Cardiac septum (tissue), 1 donor: Measurements from ENCODE around the gene MRPS22. TPM values are rescaled to one million over a fixed set of nuclear protein-coding genes. Genes with fewer than 3 reads are reported as not detected.

Experiments
- DNase-seq: peaks from one replicate; pipeline ENCODE4 v3.0.0-alpha.2; 2020; ENCODE audit warnings: low spot score
- intact Hi-C: fragments of 100-400 bp; cut with DNase I; formaldehyde crosslinking; loops from one replicate; pipeline ENCODE4 v1.14.0; 2022
- long read RNA-seq: library from polyadenylated mRNA; unstranded; transcript quantifications from one replicate; pipeline ENCODE4 v2.0.0, GENCODE V29; 2021
- total RNA-seq: library from RNA; stranded (reverse); fragmentation: NEBNext Ultra II Directional; extraction: Animal tissue kit (Norgen Biotek cat#: 25700); gene quantifications from one replicate; pipeline ENCODE4 v1.2.1, GENCODE V29; 2021
- donor health status: DM: no; HTN: no; CAD: no.

The MRPS22 gene
- 67.6 TPM for total RNA-seq
- long read RNA-seq, transcript MRPS22-202 (8 exons, 1,099 nt), result minor isoform, 15 of 130 reads
- long read RNA-seq, transcript MRPS22-201 (8 exons, 1,120 nt), result major isoform, 103 of 130 reads
- long read RNA-seq, partial matches to known transcripts, result 2 of 130 reads
- long read RNA-seq, other reads (novel, unspliced or antisense), result 8 of 130 reads

DNA sequence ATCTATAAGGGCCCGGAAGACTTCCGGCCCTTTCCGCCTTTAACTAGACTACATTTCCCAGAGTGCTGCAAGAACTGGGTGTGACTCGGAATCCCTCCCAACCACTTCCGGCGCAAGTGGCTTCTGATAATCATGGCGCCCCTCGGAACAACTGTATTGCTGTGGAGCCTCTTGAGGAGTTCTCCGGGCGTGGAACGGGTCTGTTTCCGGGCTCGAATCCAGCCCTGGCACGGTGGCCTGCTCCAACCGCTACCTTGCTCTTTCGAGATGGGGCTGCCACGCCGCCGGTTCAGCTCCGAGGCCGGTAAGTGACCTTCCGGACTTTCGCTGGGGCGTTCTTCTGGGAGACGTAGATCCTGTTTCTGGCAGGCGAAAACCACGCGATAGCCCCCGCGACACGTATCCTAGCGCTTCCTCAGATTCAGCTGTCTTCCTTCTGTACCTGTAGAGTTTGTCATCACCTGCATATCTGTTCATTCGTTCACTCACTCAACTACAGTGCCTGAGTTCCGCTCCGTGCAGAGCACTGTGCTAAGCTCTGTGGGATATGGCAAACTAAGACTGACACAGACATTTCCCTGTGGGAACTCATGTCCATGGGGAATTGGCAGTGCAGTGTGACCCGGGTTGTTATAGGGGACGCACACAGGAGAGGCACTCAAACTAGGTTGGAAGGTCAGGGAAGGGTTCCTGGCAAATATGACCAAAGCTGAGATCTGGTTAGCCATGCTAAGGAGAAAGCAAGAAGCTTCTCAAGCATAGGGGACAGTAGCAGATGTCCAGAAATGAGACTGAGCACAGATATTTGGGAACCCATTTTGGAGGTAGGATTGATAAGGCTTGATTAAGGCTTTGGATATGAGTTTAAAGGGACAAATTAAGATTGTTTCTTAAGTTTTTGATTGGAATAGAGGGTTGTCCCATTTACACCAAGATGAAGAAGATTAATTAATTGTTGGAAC is at the start of gene MRPS22:
Gene MRPS22, plus strand, starts transcription at position 126 of the 962 bp plus-strand sequence. Its CDS starts 7 bp downstream, at position 133.
- intact Hi-C loops, result loop anchor here (2.0 kb wide), 1 partner anchor 45 kb away; the partner anchor contains the start of gene COPB2
- peak; percentile 86 for DNase-seq

DNA sequence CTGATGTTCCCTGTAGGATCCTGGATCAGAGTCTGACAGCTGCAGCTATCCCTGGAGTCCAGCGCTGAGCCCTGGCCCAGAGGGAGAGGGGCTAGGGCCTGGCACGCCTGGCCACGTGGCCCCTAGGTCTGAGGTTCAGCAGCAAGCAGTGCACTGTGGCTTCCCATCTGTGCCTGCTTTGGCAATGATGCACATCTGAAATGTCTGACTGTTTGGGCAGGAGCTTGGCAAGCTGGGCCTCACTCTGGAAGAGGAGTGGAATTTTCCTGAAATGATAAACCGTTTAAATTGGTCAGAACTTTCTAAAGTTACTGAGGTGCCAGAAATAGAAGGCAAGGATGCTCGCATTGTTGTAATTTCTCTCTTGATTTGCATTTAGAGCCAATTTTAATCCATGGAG is 48.8 kb upstream of the MRPS22 start:
- no peak for DNase-seq
- intact Hi-C loops, result no loop called here

DNA sequence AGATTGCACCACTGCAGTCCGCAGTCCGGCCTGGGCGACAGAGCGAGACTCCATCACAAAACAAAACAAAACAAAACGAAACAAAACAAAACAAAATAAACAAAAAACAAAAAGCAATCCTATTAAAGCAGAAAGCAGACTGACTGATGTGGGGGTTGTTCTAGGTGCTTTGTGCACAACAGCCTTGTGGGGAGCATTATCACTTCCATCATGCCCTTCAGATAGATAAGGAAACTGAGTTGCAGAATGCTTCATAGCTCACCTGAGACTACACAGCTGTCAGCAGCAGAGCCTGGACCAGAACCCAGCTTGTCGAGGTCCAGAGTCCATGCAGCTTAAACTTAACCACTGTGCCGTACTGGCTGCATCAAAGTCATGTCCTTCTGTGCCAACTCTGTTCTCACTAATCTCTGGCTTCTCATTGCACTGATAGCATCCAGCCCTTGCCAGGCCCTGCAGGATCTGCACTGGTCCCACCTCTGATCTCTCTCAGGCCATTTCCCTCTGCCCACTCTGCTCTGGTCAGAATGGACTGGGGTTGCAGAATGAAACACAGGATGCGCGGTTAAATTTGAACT is 47.6 kb upstream of the MRPS22 start:
- intact Hi-C loops, result no loop called here
- DNase-seq, result no peak

DNA sequence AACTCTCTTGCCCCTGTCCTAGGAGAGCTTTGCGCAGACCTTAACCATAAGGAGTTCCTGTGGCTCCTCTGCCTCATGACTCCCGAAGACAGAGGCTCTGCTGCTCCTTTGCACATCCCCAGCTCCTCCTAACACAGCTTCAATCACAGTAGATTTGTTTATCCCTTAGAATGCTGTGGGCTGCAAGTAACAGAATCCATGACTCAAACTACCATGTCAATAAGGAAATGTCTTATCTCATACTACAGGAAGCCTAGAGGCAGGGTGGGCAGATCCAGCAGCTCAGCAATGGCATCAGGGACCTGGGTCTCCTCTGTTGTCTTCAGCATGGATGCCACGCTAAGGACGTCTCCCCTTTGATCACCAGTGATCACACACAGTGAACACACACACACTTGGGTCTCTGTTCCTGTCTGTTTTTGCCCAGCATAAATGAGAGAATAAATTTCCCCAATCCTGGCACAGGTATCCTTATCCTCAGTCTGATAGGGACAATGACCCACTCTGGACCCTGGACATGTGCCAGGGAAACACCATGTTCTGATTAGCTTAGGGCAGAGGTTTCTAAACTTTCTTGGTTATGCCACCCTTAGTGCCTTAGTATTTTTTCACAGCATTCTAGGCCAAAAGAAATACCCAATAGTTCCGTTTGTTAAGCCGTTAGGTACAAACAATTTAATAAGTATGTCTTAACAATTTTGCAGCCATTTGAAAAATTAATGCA is 46.1 kb upstream of the MRPS22 start:
- no peak for DNase-seq
- intact Hi-C loops, result no loop called here

DNA sequence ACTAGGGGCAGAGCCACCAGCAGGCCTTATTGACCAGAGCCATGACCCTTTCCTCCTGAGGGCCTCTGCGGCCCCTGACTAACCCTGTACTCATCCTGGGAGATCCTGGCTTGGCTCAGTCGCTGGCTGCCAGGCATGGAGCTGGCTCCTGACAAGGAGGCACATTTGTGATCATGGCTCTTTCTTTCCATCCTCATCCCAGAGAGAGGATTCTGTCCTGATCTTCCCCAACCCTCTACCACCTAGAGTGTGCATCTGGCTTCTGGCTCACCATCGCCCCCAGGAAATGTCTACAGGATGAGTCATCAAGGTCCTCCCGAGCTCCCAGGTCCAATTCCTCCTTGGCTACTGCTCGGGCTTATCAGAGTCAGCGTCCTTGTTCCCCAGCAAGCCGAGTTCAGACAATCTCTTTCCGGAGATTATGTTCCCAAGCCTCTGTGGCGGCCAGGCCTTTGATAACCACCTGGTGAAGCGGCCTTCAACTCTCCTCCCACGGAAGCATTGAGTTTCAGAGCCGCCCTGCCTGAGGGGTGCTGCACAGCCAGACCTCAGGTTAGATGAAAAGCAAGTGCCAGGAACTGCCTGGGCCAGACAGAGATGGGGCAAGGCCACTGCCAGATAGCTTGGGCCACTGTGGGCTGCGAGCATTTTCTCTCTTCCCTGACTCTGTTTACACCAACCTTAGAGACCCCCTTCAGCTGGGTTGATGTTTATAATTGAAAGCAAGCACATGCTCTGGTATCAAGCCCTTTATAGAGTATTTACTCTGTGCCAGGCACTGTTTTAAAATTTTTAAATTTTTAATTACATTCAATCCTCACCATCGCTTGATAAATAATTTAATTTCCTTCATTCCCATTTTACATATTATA is 44.3 kb upstream of the MRPS22 start:
- DNase-seq, result no peak
- intact Hi-C loops, result no loop called here

DNA sequence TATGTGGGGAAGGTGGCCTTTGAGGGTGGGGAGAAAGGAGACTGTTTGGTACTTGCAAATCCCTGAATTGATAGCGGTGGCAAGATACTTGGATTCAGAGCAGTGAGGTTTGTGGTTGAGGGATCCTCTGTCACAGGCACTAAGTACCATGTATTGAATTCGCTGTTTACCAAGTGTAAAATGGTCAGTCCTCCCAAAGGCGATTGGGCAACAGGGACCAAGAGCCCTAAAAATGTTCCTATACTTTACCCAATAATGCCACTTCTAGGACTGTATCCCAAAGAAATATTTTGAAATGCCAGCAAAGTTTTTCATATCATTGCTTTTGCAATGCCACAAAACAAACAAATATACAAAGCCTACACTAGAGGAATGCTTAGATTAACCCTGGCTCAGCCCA is 43.4 kb upstream of the MRPS22 start:
- intact Hi-C loops, result no loop called here
- no peak for DNase-seq

DNA sequence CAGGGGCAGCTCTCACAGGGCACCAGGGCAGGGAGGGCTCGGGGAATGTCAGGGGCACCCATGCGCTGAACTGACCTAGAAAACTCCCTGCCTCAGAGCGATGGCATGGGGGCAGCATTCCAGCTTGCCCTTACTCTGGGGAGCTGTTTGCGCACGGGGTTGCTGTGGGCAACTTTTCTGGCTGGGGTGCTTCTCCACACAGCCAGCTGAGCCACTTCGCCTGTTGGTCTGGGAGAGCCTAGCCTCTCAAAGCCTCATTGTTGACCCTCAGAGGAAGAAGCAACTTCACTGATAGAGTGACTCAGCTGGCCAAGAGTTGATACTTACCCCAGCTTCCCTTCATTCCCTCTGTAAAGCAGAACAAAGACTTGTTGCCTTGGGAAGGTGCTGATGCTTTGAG is 42.6 kb upstream of the MRPS22 start:
- DNase-seq, result no peak
- intact Hi-C loops, result no loop called here

DNA sequence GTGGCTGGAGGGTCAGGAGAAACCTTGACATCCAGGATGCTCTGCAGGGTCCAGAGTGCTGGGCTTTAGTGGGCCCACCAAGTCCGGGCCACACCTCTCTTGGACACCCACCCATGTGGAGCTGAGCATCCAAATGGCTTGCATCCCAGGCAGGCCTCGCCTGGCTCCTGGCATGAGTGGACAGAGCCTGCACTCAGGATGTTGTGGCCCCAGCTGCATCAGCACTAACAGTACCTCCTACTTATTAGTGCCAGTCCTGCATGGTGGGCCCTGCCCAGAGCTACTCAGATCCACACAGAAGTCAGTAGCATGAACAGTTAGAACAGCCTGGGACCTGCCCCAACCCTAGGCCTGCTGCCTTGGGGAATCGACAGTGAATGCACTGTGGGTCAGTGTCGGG is 42.2 kb upstream of the MRPS22 start:
- intact Hi-C loops, result loop anchor here (1.0 kb wide), 1 partner anchor 13 kb away; no protein-coding TSS in a partner anchor
- no peak for DNase-seq

DNA sequence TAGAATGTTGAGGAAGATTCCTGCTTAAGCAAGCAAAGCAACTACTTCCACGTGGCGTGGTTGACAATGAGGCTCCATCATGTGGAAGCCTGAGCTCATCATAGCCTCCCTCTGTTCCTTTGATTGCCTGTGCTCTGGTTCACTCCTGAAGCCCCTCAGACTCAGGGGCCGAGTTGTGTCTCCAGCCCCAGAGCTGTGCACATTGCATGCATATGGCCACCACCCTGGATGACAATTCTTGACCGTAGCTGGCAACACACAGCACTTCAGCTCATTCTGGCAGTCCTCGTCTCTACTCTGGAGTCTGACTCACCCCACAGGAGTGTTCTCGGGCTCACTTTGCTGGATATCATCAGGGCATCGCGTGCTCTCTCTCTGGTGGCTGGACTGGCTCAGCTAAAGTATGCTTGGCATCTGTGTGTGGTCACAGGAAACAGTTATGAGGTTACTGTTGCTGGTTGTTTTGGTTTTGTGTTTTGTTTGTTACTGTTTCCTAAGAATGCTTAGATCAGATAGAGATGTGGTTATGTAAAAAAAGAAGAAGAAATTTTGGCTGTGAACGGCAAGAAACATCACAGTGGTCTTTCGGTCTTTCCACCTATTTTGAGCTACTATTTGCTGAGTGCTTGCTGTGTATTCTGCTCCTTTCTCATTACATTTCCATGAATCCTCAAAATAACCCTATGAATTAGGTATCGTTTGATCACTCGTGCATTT is 41.6 kb upstream of the MRPS22 start:
- intact Hi-C loops, result loop anchor here (1.0 kb wide), 1 partner anchor 14 kb away; no protein-coding TSS in a partner anchor
- DNase-seq, result peak; percentile 81

DNA sequence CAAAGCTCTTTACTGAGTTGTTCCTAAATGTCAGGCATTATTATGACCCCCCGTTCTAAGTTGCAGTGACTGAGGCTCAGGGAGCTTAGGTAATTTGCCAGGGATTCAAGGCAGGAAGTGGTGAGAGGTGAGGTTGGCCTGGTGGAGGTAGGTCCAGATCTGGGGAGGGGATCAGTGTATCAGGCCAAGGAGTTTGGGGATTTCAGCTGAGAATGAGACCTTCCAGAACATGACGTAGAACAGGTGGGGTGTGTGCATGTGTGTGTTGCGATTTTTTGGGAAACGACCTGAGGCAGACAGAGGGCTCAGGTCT is 41.1 kb upstream of the MRPS22 start:
- intact Hi-C loops, result loop anchor here (1.0 kb wide), 1 partner anchor 14 kb away; no protein-coding TSS in a partner anchor
- DNase-seq, result no peak

DNA sequence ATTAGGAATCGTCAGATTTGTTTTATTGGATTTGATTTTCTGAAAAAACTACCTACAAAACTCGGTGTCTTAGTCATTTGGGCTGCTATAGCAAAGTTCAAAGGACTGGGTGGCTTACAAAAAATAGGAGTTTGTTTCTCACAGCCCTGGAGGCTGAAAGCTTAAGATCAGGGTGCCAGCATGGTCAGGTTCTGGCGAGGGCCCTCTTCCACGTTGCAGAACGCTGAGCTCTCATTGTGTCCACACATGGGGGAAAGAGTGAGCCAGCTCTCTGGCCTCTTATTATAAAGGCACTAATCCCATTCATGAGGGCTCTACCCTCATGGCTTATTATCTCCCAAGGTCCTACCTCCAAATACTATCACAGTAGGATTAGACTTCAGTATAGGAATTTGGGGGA is 40.6 kb upstream of the MRPS22 start:
- no peak for DNase-seq
- intact Hi-C loops, result no loop called here

DNA sequence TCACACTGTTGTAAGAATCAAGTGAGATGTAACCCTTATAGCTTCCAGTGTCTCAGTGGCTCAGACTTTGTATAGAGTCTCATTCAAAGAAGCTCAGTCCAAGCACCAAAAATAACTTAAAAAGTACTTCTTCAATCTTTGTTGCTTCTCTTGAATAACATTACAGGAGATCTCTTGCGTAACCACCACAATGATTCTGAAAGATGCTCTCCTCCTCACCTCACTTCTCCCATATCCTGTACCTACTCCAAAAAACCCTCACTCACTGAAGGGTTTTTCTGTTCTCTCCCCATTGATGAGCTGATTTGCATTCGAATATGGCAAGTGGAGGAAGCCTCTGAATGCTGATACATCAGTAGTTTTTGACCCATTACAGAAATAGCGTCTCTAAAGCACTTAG is 39.4 kb upstream of the MRPS22 start:
- intact Hi-C loops, result no loop called here
- no peak for DNase-seq

DNA sequence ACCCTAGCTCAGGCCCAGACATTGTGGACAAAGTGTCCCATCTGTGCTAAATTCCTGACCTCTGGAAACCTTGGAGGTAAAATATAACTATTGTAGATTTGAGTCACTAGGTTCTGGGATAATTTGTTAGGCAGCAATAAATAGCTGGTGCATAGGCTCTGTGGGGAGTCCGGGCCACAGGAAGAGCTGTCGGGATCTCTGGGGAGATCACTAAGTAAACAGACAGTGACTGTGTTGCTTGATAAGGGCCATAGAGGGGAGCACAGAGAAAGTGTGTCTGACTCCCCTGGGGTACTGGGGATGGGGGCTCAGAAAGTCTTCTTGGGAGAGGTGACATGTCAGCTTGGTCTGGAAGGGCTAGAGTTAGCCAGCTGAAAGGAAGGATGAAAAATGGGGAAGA is 37.7 kb upstream of the MRPS22 start:
- intact Hi-C loops, result no loop called here
- no peak for DNase-seq

DNA sequence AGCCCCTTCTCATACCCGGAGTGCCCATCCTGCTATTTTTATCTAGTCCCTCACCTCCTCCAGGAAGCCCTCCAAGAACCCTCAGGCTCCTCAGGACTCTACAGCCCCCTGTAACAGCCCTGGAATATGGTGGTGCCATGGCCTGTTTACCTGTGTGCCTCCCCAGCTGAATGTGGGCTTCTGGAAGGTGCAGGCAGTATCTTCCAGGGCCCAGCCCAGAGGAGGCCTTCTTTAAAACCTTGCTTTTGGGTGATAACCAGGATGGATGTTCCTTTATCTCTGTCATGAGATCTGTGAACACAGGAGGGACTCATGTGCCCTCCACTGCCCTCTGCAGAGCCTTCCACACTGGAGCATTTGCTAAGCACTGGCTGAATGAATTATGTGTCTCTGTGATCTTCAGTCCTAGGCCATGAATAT is 36.7 kb upstream of the MRPS22 start:
- DNase-seq, result no peak
- intact Hi-C loops, result no loop called here

DNA sequence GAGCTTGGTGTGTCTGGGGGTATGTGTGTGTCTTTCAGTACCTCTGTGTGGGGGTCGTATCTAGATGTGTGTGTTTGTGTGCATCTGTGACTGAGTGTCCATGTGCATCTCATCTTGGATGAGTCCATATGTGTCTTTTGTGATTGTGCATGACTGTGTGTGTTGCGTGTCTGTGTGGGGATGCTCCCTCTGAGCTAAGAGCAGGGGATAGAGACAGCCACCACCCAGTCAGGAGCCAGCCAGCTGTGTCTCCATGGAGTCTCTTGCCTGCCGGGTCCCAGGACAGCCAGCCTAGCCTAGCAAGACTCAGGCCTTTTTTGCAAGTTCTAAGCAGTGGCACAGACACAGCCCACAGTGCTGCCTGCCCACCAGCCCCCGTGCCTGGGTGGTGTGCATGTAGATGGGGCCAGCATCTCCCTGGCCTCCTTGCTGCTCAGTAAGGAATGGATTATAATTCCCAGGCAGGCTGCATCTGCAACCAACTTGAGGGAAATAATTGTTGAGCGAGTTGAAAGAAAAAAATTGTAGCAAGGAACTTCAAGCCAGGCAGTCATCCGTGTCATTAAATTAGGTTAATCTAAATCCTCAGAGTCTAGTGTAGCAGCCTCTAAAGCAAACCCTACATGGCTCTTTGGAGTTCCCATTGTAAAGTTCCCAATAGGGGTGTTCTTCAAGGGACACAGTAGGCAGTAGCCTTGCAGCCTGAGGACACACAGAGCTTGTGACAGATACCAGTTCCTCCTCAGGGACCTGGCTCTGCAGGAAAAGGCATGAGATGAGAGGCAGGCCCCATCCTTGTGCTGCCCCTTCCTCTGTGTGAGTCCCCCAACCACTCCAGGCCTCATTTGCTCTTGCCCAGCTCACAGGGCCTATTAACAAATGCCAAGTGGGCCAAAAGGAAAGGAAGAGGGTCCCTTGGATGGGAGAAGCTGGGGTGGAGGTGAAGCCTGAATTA is 35.9 kb upstream of the MRPS22 start:
- intact Hi-C loops, result no loop called here
- DNase-seq, result no peak

DNA sequence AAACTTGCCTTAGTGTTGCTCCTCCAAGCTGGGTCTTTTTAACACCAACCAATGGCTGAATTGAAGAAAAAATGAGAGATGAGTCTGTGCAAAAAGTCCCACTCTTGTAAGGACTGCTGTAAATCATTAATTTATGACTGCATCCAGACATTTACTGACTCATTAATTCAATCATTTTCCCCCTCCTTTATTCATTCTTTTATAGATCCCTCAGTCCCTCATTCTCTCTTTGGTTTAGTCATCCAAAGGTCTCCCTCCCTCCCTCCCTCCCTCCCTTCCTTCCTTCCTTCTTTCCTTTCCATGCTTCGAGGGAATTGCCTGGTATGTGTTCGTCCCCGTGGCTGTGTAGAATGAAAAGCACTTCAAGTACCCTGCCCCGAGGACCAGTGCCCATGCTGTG is 35.3 kb upstream of the MRPS22 start:
- intact Hi-C loops, result no loop called here
- no peak for DNase-seq

DNA sequence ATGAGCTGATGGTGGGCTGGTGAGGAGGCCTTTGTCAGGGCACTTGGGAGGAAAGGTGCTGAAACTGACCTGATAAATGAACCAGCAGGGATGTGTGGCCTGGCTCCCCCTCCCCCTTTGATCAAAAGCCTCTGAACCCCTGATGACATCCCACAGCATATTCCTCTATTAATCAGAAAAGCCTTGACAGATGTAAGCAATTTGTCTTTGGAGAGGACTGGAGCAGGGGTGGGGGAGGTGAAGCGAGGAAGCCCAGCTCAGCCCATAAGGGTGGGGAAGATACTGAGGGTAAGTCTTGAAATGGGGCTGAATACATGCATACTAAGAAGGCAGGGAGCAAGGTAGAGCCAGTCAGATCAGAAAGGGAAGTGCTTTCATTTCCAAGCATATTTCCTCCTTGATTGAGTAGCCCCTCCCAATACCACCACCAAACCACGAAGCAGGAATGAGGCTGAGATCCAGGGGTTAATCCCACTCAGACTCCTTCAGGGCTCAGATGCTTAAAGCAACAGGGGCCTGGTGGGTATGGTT is 34.7 kb upstream of the MRPS22 start:
- no peak for DNase-seq
- intact Hi-C loops, result no loop called here
